HG02884 (cell line): ENCODE data around the gene ATP5F1B.
A peak's percentile ranks its signal among the peaks of the same experiment; 100 is the strongest.
"Not testable (repeated sequence)": the region's sequence is repeated elsewhere in the genome, so short reads cannot be mapped to it uniquely, and the experiment has no call there.

Source experiments
- ATAC-seq: cut with Tn5 transposase; IDR thresholded peaks from one replicate; pipeline ENCODE4 v1.9.1; 2021; ENCODE audit warnings: mild to moderate bottlenecking, moderate library complexity; ENCODE audit not compliant: unreplicated experiment

The ATP5F1B gene

DNA sequence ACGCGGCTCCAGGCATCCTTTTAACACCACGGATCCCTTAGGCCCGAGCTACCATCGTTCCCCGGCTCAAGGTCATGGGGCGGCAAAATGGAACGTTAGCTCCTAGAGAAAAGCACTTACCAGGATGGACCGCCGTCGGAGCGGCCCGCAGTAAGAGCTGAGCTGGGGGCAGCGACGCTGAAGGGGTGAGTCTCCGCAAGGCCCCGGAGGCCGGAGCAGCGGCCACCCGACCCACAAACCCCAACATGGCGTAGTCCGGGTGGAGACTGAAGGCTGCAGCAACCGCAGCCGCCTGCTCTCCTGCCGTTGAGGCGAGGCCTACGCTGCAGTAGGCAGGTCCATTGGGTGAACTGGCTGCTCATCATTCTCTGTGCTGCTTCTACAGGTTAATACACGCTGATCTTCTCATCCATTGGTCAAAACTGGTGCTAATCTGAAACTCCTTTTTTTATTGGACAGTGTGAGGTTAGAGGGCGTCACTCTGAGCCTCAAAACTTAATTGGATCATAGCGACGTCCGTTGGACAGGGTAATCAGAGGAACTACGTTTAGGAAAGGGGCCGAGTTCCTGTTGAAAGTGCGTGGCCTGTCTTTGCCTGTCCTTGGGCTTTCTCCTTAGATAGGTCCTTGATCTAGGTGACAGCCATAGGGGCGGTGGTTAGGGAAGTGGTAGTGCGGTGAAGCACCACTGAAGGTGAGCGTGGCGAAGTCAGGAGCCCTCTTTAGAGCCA is at the start of gene ATP5F1B:
Gene ATP5F1B (minus strand): TSS at position 268 of the 730 bp plus-strand sequence. CDS start 21 bp downstream, at position 247.
- ATAC-seq: peak; percentile 98

DNA sequence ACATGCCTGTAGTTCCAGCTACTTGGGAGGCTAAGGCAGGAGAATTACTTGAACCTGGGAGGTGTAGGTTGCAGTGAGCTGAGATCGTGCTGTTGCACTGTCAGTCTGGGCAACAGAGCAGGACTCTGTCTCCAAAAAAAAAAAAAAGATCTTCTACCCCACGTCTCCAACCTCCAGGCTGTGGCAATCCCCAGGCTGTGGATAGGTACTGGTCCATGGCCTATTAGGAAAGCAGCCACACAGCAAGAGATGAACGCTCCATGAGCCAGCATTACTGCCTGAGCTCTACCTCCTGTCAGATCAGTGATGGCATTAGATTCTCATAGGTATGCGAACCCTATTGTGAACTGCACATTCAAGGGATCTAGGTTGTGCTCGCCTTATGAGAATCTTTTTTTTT is 48.4 kb upstream of the ATP5F1B start:
- no peak for ATAC-seq

DNA sequence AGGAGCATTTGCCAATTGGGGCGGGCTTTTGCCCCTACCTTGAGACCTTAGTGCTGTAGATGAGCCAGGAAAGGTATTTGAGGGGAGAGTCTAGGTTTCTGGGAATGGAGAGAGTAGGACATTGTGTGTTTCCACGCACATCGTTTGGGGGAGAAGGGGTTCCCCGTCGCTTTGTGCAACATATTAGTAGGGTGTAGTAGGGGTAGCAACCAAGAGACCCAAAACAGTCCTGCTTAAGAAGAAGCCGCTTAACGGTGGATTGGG is 43.0 kb upstream of the ATP5F1B start:
- no peak for ATAC-seq

DNA sequence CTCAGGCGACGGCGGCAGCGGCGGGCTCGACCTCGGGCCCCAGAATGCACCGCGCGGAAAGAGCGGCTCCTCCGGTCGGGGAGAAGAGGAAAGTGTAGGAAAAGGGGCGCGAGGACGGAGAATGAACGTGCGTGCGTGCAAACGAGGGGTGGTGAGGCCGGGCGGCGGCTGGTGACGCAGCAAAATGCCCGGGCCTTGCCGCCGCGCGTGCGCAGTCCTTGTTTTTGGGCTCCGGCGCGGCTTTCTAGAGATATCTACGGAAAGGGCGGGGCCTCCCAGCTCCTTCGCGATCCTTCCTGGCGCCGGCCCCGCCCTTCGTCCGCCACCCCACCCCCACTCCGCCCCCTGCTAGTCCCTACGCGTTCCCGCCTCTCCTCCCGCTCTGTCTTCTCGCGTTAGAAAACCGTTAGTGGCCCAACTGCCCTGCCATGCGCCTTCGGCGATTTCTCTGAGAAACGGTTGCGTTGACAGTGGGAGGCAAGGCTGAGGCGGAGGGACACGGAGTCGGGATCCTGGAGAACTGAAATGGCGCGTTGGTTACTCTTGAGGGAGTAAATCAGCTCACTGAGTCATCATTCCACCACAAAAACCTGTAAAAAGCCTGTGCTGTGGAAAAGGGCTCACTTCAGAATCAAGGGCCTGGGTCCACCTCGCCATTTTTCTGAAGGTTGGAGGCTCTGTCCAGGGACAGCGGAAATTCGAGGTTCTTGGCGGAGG is 42.5 kb upstream of the ATP5F1B start, which contains the start of gene PTGES3:
Gene PTGES3 (minus strand): TSS at position 156 of the 717 bp plus-strand sequence. CDS start 285 bp downstream, outside the sequence.
- peak; percentile 61 for ATAC-seq

DNA sequence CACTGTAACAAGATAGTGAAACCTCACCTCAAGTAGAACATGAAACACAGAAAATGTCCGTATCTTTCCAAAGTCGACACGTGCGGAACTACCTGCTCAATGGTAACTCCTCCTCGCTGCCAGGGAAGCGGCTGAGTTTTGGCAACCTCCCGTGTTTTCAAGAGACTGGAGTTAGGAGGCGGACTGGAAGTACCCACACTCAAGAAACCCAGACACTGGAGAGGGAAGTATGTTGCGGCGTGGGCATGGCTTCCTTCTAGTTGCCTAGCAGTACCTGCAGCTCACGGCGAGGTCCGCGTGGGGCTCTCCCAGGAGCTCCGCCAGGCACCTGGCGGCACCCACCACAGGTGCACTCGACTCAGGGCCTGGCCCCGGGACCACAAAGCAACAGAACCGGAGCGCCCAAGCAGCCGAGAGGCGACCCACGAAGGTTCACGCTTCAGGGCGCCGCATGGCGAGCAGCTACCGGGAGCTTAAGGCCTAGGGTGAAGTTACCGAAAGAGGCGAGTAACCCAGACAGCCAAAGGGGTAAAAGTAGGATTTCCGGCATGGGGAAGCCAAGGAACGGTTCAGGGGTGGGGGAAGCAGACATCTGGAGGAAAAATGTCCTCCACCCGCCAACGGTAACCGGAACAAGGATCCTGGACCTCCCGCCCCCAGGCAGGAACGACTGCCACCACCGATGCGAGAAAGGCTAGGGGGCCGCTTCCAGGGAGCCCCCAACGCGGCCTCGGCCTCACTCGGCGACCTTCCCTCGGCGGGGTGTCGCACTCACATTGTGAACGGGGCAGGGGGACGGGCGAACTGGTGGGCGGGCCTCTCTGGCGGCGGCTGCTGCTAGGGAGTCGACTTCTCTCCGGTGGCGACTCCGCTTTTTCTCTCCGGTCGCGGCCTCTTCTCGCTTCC is 41.7 kb upstream of the ATP5F1B start:
- ATAC-seq: no peak

DNA sequence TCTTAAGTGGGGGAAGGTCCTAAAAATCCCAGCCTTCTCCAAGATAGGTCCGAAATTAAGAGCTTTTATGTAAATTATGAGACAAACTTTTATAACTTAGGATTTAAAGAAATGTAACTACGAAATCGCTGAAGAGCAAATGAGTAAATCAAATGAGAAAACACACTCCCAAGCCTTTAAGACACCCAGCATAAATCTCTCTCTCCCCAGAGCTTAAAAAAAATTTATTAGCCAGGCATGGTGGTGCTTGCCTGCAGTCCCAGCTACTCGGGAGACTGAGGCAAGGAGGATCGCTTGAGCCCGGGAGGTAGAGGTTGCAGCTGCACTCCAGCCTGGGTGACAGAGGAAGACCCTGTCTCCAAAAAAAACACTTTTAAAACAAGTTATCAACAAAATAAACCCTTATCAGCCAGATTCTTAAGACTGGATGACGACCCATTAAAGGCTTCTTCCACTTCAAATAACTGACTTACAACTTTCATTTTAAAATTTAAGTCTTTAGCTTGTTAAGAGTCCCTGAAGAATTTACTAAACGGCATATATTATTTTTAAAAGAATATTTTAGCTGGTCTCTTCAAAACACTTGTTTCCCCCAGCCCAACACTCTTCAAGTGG is 39.1 kb upstream of the ATP5F1B start:
- no peak for ATAC-seq

DNA sequence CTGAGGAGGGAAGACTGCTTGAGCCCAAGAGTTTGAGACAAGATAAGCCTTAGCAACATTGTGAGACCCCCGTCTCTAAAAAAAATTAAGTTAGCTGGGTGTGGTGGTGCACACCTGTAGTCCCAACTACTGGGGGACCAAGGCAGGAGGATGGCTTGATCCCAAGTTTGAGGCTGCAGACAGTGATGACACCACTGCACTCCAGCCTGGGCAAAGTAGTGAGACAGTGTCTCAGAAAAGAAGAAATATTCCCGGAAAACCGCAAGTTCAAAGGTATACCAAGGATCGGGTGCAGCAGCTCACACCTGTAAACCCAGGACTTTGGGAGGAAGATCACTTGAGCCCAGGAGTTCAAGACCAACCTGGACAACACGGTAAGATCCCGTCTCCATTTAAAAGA is 36.5 kb upstream of the ATP5F1B start:
- ATAC-seq: no peak

DNA sequence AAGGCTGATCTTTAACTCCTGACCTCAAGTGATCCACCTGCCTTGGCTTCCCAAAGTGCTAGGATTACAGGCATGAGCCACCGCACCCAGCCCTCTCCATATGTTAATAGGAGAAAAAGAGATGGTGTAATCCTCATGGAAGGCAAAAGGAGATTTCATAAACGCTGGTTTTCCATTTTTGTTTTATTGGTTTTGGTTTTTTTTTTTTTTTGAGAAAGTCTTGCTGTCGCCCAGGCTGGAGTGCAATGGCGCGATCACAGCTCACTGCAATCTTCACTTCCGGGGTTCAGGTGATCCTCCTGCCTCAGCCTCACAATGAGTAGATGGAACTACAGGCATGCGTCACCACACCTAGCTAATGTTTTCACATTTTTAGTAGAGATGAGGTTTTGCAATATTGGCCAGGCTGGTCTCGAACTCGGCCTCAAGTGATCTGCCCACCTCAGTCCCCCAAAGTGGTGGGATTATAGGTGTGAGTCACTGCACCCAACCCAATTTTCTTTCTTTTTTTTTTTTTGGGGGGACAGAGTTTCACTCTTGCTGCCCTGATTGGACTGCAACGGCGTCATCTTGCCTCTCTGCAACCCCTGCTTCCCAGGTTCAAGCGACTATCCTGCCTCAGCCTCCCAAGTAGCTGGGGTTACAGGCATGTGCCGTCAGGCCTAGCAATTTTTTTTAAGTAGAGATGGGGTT is 34.2 kb upstream of the ATP5F1B start:
- ATAC-seq: no peak

DNA sequence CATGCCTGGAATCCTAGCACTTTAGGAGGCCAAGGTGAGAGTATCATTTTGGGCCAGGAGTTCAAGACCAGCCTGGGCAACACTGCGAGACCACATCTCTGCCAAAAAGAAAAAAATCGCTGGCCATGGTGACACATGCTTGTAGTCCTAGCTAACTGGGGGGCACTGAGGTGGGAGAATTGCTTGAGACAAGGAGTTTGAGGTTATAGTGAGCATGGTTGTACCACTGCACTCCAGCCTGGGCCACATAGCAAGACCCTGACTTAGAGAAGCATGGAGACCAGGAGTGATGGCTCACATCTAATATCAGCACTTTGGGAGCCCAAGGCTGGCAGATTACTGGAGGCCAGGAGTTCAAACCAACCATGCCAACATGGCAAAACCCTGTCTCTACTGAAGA is 33.1 kb upstream of the ATP5F1B start:
- ATAC-seq: no peak

DNA sequence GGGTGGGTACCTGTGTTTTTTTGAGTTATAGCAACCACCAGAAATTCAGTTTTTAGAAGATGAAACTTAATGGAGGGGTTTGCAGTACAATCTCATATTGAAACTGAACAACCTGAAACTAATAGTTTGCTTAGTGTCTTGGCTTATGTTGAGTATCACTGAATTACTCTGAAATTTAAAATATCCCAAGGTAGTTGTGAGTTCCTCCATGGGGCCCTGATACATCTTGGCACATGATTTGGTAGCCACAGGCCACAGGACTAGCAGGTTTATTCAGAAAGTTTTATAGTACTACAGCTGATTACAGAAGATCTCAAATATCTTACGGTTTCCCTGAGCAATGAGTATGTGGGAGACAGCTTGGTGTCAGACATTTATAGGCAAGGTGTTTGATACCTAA is 31.9 kb upstream of the ATP5F1B start:
- ATAC-seq: peak; percentile 50

DNA sequence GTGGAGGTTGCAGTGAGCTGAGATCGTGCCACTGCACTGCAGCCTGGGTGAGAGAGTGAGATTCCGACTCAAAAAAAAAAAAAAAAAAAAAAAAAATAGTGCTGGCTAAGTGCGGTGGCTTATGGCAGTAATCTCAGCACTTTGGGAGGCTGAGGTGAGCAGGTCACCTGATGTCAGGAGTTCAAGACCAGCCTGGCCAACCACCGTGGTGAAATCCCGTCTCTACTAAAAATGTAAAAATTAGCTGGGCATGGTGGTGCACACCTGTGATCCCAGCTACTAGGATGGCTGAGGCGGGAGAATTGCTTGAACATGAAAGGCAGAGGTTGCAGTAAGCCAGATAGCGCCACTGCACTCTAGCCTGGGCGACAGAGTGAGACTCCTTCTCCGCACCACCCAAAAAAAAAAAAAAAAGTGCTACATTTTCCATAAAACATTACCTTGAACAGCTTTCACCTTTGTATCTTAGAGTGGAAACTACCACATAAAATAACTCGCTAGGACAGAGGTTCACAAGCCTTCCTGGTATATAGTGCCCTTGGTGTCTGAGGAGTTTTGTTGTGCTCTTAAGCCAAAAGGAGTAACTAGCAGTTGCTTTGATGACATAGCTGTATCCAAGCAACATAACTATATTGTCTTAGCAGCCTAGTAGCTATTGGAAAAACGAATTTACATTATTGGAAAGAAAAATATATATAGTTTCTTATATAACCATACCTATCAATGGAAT is 31.2 kb upstream of the ATP5F1B start:
- ATAC-seq: no peak

DNA sequence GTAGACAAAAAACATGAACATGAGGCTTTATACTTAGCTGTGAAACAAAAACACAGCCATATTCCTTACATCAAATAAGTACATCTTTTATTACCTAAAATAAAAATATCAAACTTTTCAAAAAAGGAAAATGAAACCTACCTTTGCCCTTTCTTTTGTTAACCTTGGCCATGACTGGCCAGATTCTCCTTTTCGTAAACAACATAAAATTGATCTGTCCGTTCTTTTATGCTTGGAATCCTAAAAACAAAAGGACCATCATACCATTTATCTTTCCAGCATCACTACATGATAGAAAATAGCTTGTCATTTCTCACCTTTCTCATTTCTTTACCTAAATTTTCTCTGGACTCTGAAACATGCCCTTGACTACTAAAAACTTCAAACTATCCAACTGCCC is 25.8 kb upstream of the ATP5F1B start:
- no peak for ATAC-seq

DNA sequence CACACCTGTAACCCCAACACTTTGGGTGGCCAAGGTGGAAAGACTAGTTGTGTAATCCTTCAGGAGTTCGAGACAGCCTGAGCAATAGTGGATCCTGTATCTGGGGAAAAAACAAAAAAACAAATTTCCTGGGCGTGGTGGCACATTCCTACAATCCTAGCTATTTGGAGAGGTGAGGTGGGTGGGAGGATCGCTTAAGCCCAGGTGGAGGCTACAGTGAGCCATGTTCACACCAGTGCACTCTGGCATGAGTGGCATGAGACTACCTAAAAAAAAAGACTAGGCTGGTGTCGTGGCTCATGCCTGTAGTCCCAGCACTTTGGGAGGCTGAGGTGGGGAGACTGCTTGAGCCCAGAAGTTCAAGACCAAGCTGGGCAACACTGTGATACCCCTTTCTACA is 25.1 kb upstream of the ATP5F1B start:
- no peak for ATAC-seq

DNA sequence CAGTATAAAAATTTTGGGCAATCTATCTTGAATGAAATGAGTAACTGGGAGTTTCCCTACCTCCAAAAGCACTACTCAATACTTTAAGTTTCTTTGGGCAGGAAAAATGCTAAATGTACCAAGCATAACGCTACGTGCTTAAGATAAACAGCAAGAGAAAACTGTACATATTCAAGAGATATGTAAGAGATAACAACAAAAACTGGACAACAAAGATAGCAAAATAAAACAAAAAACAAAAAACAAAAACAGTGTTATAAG is 22.3 kb upstream of the ATP5F1B start:
- ATAC-seq: no peak

DNA sequence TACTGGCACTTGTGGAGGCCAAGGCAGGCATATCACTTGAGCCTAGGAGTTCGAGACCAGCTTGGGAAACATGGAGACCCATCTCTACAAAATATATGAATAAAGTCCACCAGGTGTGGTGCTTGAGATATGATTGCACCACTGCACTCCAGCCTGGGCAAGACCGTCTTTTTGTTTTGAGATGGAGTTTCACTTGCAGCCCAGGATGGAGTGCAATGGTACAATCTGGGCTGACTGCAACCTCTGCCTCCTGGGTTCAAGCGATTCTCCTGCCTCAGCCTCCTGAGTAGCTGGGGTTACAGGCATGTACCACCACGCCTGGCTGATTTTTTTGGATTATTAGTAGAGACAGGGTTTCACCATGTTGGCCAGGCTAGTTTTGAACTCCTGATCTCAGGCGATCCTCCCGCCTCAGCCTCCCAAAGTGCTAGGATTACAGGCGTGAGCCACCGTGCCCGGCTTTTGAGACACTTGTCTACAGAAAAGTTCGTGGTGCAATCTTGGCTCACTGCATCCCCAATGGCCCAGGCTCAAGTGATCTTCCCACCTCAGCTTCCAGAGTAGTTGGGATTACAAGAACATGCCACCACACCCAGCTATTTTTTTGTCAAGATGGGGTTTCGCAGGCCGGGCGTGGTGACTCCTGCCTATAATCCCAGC is 16.3 kb upstream of the ATP5F1B start:
- ATAC-seq: no peak

DNA sequence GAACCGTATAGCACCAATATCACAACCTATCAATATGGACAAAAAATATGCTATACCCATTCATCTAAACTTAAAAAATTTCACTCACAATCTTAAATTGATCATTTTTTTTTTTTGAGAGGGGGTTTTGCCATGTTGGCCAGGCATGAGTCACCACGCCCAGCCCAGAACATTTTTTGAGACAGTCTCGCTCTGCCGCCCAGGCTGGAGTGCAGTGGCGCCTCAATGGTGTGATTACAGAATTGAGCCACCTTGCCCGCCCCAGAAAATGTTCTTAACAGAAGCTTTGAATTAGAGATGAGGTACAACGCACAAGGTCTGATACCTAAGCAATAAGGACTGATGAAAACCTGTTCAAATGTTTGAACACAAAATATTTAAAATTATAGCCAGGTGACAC is 15.8 kb upstream of the ATP5F1B start:
- ATAC-seq: no peak

DNA sequence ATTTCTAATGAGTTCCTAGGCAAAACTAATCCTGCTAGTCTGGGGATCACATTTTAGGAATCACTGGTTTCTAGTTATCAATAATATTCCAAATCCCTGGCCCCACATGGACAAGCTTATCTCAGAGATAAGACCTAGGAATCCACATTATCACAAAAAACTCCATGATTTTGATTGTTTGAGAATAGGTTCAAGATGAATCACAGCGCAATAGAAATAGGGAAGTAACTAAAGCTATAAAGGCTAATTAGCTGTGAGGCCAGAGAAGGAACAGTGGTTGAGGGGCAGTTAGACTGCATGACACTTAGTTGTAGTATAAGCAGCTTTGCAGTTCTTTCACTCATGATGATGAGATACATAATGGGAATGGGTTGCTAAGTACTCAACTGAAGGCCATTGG is 13.1 kb upstream of the ATP5F1B start:
- ATAC-seq: no peak

DNA sequence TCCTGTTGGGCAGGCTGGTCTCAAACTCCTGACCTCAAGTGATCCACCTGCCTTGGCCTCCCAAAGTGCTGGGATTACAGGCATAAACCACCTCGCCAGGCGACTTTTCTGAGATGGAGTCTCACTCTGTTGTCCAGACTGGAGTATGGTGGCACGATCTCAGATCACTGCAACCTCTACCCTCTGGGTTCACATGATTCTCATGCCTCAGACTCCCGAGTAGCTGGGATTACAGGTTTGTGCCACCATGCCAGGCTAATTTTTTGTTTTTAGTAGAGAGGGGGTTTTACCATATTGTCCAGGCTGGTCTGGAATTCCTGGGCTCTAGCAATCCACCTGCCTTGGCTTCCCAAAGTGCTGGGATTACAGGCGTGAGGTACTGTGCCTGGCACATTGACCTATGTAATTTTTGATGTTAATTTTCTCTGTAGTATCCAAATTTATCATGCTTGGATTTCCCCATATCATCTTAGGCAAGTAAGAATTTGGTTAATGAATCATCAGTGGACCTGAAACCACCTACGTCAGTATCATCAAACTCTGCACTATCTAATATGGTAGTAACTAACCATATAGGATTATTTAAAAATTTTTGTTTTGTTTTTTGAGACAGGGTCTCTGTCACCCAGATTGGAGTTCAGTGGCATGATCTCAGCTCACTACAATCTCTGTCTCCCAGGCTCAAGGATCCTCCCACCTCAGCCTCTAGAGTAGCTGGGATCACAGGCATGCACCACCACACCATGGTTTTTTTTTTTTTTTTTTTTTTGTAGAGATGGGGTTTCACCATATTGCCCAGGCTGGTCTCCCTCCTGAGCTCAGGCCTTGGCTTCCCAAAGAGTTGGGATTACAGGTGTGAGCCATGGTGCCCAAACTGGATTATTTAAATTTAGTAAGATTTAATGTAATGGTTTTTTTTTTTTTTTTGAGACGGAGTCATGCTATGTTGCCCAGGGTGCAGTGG is 11.9 kb upstream of the ATP5F1B start:
- no peak for ATAC-seq

DNA sequence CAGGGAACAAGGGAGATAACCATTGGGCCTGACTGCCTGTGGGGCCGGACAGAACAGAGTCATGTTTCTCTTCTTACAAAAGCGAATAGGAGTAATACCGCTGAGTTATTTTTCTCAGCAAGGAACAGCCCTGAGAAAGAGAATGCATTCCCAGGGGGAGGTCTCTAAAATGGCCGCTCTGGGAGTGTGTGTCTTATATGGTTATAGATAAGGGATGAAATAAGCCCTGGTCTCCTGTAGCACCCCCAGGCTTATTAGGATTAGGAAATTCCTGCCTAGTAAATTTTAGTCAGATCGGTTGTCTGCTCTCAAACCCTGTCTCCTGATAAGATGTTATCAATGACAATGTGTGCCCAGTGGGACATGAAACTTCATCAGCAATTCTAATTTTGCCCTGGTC is 8.0 kb upstream of the ATP5F1B start:
- not testable (repeated sequence) for ATAC-seq
